ENCODE results near the gene TOR3A.

- no peak for TF ChIP-seq POLR2AphosphoS5 (IDR thresholded peaks at IDR 0.05; ENCODE audit: low read depth, low read length)
- TF ChIP-seq TAF1 (IDR thresholded peaks at IDR 0.05; ENCODE audit: borderline replicate concordance, insufficient read depth, low read length), result no peak
- no peak for TF ChIP-seq REST (IDR thresholded peaks at IDR 0.05; ENCODE audit: insufficient read depth in 1 of 2, low read depth in 2 of 2, low read length in 2 of 2)
These were observed 39.2 kb upstream of the TOR3A start for GRCh38 chr1:179042700-179043099.

Data from PFSK-1 (cell line).